ENCODE measurements around the gene SV2C.
A peak's percentile ranks its signal among the peaks of the same experiment; 100 is the strongest.

SV2C gene

DNA sequence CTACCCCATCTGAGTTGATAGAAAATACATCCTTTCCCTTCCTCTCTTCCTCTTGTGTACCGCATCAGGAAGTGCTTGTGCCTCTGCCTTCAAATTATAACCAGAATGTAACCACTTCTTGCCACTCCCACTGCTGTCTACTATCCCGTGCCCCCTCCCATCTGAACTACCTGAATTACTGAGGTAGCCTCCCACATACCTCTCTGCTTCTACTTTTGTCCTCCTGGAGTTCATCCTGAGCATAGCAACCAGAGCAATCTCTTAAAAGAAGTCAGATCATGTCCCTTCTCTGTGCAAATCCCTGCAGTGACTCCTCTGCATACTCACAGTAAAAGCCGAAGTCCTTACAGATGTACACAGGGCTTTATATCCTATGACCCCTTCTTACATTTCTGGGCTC lies 23.0 kb downstream of the SV2C start:
- no peak for DNase-seq

- peak; percentile 8 for DNase-seq
These were observed 28.4 kb downstream of the SV2C start for GRCh38 chr5:76111477-76112174.

DNA sequence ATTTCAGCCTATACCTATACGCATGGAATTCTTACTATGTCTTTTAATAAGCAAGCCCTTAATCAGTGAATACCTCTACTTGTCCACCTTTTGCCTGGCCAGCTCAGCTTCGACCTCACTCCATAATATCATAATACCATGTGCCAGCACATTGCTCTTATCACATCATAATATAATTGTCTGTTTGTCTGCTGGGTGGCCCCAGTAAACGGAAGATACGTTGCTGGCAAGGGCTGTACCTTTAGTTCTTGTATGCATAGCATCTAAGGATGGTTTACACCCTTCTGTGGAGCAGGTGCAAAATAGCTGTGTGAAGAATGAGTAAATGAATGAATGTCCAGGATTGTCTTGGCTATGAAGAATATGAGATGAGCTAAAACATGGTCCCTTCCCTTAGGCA lies 29.9 kb downstream of the SV2C start:
- DNase-seq, result no peak

- DNase-seq, result peak; percentile 14
These were observed 31.1 kb downstream of the SV2C start for GRCh38 chr5:76114179-76114851.

- DNase-seq, result no peak
These were observed 42.2 kb downstream of the SV2C start for GRCh38 chr5:76125346-76125745.

GRCh38 chr5:76125888-76126287 lies 42.7 kb downstream of the SV2C start:
- DNase-seq, result no peak

DNA sequence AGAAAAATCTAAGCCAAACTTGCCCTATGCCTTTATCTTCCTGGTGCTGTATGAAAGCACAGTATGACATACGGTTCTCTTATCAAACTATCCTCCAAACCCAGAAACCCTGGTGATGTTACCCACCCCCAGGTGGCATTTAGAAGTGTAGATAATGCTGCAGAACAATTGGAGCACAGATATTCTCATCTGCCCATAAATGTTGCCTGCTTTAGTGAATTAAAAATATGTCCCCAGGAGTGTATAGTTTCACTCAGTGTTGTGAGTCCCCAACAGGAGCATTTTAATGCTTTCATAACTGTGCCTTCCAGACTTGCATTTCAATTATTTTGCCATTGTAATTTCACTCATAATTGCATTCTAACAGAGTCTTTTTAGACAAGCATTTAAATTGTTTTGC lies 50.8 kb downstream of the SV2C start:
- DNase-seq, result no peak

- no peak for DNase-seq
These were observed 51.5 kb downstream of the SV2C start for GRCh38 chr5:76134646-76135045.

DNA sequence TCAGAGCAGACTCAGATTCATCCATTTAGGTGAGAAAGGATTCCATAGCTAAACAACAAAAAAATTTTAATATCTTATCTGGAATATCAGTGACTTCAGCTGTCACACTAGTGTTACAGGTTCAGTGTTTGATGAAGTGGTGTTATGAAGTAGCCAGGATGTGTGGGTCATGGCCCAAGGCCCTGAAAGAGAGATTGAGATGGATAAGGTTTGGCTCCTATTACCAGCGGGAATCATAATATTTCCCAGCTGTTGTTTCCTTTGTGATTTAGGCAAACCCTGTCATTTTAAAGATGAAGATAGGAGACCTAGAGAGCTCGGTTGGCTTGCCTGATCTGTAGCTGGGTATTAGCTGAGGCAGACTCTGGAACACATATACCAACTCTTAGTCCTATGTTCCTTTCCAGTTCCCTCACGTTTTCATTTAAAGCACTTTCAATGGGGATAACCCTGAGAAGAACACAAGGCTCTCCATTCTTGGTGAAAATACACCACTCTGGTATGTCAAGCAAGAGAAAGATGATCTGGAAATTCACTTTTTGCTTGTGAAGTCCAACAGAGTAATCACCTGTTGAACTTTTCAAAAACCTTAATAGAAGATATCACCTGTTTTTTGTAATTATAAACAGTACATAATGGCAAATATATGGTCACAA lies 54.8 kb downstream of the SV2C start:
- no peak for DNase-seq

GRCh38 chr5:76143884-76144283 lies 60.7 kb downstream of the SV2C start:
- no peak for DNase-seq

- DNase-seq, result no peak
These were observed 61.5 kb downstream of the SV2C start for GRCh38 chr5:76144513-76145274.

DNA sequence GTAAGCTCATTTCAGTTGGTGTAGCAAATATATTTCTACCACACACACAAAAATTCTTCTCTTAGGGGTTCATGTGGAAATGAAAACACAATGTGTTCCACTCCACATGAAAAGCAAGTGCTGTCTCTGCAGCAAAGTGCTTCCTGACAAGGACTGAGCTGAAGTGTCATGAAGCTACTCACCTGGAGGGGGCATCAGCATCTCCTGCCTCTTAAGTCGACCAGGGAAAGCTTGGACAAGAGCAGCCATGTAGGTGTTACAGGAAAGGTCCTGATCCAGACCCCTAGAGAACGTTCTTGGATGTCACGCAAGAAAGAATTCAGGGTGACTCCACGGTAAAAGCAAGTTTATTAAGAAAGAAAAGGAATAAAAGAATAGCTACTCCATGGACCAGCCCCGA lies 62.8 kb downstream of the SV2C start:
- no peak for DNase-seq

- DNase-seq, result no peak
These were observed 66.5 kb downstream of the SV2C start for GRCh38 chr5:76149636-76150035.

DNA sequence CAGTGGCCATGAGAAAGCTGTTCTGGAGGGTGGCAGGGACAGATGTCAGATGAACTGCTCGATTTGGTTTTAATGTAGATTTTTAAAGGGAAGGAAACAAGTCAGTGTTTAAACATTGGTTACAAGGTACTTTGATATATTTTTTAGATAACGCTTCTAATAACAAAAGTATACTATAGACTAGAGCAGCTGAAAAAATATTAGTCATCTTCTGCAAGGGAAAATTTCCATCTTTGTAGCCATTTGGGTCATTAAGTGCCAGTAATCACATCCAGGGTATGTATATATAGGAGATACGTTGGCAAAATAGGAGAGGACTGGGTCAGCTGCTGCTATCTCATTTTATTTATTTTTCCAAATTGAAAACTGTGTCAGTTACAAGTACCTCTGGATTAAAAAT lies 69.0 kb downstream of the SV2C start:
- no peak for DNase-seq

- no peak for DNase-seq
These were observed 69.5 kb downstream of the SV2C start for GRCh38 chr5:76152700-76153099.

DNA sequence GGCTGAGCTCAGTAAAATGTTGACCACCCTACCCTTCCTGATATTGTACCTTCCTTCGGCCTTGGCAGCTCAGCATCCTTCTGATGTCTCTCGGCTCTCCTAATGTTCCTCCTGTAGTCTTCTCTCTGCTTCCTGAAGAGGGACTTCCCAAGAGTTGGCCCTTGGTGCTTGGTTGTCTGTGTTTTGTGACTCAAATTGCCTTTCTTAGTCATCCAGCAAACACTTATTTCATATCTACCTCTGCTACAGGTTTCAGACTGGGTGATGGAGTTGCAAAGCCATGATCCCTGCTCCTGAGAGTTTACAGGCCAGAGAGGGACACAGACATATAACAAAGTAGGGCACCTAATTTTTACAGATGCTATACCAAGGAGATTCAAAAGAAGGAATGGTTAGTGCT lies 70.1 kb downstream of the SV2C start:
- no peak for DNase-seq

DNA sequence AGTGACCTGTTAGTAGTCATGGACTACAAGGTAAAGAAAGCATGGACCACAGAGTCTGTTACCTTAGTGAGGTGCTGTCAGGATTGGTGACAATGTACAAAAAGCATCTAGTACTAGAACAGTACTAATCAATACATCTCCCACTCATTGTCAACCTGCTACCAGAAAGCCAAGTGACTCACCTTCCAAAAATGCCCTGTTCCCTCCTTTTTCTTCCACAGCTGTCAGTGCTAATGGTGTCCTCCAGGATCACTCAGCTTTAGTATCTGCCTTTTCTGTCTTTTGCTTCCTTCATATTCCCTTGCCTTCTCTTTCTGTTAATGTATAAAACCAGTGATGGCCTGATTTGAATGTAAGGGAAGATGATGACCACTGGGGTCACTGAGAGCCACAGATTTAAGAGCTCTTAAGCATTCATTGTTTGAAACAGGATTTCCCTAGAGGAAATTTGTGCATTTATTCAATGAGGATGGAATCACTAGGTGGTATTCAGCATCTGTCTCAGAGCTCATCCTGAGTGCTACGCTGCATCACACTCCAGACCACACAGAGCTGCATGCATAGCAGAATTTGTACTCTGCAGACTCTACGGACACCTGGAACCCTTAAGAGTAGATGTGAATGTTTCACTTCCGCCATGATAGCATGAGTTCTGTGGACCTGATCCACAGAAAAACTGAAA lies 71.0 kb downstream of the SV2C start:
- DNase-seq, result peak; percentile 46

GRCh38 chr5:76155536-76155935 lies 72.4 kb downstream of the SV2C start:
- DNase-seq, result no peak

DNA sequence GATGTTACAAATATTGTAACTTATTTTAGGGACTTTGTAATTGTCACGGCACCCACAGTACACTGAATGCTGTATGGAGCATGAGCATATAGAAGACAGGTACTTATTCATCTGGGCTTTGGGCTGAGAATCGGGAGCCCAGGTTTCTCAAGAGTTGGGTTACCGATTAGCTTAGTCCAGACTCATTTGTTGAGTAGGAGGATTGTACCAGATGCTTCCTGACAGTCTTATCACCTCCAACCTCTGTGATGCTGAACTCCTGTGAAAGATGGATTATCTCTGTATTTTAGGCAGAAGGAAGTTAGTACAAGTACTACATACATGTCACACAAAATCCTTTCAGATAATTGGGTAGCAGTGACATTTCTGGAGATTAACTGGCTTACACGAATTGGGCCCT lies 79.2 kb downstream of the SV2C start:
- DNase-seq, result no peak

DNA sequence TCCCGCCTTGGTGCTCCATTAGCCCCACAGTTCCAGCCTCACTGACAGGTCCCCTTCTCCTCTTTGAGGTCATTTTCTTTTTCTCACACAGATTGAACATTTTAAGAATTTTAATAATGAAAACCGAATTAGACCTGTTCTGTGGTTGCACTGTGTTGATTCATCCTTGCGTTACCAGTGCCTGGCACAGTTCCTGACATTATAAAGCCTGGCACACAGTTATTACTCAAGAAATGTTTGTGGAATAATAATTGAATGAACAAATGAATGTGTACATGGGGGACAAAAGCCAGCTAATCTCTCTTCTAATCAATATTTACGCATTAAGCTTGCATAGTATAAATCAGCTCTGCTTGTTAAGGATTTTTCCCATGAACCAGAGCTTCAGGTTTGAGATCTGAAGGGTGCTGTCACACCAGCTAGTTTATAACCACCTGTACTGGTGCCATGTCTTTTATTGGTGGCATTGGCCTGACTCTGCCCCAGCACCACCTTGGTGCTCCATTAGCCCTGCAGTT lies 80.0 kb downstream of the SV2C start:
- no peak for DNase-seq

DNA sequence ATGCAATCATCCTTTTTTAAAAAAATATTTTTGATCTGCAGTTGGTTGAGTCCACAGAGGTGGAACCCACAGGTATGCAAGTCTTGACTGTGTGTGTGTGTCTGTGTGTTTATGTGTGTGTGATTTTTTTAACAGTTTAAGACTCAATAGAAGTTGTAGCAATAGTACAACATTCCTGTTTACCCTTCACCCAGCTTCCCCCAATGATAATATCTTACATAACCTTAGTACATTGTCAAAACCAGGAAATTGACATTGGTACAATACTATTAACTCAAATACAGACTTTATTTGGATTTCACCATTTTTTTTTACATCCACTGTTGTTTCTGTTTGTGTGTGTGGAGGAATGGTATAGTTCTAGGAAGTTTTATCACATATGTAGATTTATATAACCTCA lies 81.8 kb downstream of the SV2C start:
- no peak for DNase-seq

DNA sequence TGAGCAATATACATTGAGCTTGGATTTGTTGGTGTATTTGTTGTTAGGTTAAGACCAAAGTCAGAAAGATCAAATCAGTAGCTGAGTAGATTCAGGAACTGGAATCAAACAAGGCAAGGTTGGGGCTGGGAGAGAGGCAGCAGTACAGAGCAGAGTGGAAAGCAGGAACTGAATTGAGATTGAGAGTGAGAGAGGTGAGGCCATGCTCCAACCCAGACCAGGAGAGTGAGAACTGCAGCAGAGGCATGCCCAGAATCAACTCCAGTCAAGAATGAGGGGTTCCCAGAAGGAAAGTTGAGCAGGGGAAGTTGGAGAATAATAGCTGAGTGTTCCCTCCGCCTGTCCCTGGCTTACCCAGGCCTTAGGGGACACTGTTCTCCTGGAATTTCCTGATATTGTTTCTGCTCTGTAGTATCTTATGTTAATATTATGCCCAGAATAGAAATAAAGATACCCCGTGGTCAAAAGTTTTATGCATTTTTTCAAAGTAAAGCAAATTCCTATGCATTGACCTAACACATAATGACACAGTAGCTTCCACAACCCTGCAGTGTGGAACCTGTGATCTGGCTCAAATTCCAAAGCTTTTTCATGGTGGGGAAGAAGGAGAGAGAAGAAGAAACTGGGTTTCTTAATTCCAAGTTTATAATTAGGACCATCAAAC lies 82.7 kb downstream of the SV2C start:
- DNase-seq, result no peak
